NOMO-1 treated with DMSO at 0.1 percent for 48 hours (cell line): ENCODE results near the gene MMD2.
"Not testable (repeated sequence)": the region's sequence is repeated elsewhere in the genome, so short reads cannot be mapped to it uniquely, and the experiment has no call there.

Source experiments
- DNase-seq: peaks from one replicate; lab custom pipeline; 2025; ENCODE audit not compliant: unreplicated experiment; lab: John Stamatoyannopoulos, UW

Gene MMD2

DNA sequence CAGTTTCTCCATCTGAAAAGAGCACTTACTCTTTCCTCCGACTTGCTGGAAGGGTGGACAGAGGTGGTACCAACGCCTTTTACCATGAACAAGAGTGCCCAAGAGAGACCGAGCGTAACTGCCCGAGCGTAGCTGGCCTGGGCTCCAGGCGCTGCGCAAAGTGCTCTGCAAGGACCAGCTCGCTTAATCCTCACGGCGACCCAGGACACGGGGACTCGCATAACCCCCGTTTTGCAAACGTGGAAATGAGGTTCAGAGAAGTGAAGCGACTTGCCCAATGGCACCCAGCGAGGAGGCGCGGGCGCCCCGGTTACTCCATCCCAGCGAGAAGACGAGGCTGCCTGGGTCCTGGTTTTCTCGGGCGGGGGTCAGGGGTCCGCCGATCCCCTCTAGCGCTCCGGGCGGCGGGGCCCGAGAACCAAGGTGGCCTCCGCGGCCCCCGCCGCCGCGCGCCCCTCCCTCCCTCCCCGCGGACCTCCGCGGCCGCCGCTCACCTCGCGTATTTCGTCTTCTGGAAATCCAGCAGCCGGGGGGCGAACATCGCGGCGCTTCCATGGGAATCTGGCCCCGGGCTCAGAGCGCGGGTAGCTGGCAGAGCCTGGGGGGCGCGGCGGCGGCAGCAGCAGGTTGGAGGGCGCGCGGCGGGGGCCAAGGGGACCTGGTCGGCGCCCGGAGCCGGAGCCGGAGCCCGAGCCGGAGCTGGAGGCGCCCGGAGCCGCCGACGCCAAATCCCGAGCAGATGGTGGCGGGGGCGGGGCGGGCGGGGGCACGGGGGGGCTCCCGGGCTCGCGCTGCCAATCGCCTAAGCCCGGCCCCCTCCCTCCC is at the start of gene MMD2:
MMD2 (minus strand) TSS at position 711 of the 825 bp plus-strand sequence; CDS start at position 541, 170 bp downstream.
- no peak for DNase-seq

DNA sequence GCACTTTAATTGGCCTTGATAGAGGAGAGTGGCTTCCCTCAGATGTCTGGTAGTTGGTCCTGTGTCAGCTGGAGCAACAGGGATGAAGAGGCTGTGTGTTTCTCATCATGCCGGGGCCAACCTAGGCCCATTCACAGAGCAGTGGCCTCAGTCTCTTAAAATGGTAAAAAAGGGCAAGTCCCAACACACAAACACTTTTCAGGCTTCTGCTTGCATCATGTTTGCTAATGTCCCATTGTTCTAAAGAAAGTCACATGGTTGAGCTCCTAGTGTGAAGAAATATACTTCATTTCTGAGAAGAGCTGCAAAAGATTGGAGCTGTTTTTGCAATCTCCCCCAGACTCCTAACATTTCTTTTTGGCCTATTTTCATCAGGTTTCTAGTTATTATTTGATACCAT is 46.1 kb upstream of the MMD2 start:
- DNase-seq = no peak

- DNase-seq = no peak
These were observed 42.9 kb upstream of the MMD2 start for GRCh38 chr7:5001911-5002310.

GRCh38 chr7:5001003-5001402 is 42.0 kb upstream of the MMD2 start:
- DNase-seq = no peak

DNA sequence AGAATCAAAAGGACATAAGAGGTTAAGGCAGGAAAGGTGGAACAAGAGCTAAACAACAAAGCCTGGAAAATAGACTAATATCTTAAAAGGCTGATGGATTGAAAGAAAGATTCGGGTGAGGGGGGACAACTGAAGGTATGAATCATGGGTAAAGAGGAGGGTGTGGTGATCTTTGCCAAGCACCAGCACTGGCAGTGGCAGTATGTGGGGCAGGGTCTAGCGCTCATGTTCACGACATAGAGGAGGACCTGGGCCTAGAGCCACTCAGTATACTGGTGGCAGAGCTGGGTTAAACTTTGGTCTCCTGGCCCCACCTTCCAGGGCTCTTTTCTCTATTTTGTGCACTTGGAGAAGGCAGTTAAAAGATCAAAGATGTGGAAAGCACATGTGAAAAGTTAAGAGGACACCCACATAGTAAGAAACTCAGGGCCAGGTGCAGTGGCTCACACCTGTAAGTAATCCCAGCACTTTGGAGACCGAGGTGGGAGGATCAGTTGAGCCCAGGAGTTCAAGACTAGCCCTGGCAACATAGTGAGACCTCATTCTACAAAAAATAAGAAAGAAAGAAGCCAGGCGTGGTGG is 40.5 kb upstream of the MMD2 start:
- DNase-seq = no peak

DNA sequence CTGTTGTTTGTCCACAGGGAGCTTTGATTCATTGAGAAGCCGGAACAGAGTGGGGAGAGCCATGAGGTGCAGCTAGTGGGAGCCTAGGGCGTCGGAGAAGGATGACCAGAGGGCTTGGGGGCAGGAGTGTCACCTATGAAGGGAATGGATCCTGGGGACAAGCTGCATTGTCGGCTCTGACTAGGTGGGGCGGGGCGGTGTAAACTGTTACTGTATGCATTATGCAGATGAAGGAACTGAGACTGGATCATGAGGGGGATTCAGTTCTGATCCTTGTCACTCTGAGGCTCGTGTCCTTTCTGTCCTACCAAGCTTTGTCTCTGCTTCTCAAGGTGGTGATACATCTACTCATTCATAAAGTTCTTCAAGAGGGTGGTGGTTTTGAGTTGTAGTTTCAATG is 39.9 kb upstream of the MMD2 start:
- DNase-seq = no peak

GRCh38 chr7:4998244-4998643 is 39.3 kb upstream of the MMD2 start:
- DNase-seq = no peak

DNA sequence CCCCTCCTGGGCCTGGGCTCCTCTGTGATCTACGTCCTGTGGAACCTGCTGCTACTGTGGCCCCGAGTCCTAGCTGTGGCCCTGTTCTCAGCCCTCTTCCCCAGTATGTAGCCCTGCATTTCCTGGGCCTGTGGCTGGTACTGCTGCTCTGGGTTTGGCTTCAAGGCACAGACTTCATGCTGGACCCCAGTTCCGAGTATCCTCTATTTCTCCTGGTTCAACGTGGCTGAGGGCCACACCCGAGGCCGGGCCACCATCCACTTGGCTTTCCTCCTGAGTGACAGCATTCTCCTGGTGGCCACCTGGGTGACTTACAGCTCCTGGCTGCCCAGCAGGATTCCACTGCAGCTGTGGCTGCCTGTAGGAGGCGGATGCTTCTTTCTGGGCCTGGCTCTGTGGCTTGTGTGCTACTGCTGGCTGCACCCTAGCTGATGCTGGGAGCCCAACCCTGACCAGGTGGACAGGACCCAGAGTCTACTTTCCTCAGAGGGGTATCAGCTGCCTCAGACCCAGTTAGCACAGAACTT is 37.8 kb upstream of the MMD2 start:
- no peak for DNase-seq

GRCh38 chr7:4995429-4995969 is 36.5 kb upstream of the MMD2 start:
- DNase-seq = no peak

DNA sequence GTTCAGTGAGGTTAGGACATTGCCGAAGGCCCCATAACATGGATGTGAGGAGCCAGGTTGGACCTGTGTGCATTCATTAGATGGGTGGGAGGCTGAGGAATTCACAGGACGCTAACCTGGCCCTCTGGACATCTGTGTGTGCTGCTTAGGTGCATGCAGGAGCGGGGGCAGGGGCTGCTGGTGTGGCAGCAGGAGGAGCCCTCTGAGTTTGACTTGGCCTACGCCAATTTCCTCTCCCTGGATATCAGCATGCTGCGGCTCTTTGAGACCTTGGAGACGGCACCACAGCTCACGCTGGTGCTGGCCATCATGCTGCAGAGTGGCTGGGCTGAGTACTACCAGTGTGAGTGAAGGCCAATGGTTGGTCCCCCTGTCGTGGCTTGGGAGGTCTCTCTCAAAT is 34.5 kb upstream of the MMD2 start:
- DNase-seq = no peak

- DNase-seq = not testable (repeated sequence)
These were observed 23.8 kb upstream of the MMD2 start for GRCh38 chr7:4982741-4983140.

- DNase-seq = not testable (repeated sequence)
These were observed 22.4 kb upstream of the MMD2 start for GRCh38 chr7:4981295-4981890.

DNA sequence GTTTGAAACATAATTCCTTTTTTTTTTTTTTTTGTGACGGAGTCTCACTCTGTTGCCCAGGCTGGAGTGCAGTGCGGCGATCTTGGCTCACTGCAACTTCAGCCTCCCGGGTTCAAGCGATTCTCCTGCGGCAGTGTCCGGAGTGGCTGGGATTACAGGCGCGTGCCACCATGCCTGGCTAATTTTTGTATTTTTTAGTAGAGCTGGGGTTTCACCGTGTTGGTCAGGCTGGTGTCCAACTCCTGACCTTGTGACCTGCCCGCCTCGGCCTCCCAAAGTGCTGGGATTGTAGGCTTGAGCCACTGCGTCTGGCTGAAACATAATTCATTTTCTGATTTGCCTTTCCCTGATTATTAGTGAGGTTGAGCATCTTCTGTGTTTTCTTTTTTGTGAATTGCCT is 16.6 kb upstream of the MMD2 start:
- DNase-seq = not testable (repeated sequence)

GRCh38 chr7:4973728-4974198 is 14.8 kb upstream of the MMD2 start:
- DNase-seq = peak; percentile 87

DNA sequence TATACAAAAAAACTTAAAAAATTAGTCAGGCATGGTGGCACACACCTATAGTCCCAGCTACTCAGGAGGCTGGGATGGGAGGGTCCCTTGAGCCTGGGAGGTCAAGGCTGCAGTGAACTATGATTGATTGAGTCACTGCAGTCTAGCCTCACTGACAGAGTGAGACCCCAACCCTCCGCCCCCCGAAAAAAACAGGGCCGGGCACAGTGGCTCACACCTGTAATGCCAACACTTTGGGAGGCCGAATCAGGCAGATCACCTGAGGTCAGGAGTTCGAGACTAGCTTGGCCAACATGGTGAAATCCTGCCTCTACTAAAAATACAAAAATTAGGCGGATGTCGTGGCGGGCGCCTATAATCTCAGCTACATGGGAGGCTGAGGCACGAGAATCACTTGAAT is 13.5 kb upstream of the MMD2 start:
- not testable (repeated sequence) for DNase-seq

GRCh38 chr7:4965295-4966022 is 6.5 kb upstream of the MMD2 start:
- DNase-seq = no peak

GRCh38 chr7:4964506-4964905 is 5.5 kb upstream of the MMD2 start:
- DNase-seq = no peak

DNA sequence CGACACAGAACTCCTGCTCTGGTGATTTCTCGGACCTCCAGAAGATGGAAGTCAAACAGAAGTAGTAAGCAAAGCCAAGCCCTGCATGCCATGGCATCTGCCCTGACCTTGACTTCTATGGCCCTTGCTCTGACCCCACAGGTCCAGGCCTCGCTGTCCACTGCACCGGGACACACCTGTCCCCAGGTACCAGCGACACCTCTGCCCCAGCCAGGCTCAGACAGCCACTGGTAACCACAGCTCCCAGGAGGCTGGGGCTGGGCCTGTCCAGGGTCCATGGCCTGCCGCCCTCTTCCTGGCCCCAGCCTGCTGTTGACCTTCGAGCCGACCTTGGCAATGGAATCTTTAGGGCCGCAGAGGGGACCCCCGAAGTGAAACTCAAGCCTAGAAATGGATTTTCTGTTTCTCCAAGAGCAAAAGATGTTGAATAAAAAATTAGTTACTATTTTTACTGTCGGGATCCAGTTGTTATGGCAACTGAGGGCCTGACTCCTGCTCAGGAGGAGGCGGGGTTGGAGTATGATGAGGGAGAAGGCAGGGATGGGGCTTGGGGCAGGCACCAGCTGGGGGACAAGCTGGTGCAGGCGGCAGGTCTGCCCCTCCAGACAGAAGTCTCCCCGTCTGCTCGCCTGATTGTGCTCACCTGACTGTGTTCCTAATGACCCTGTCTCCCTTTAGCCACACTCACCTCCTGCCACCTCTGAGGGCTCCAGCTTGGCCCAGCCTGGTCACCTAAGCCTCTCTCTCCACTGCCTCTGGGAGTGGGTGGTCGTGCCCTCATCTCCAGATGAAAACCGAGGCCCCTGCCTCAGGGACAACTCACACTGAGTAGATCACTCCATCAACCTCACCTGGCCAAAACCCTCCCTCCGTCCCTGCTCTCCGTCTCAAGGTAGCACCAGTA is 4.1 kb upstream of the MMD2 start:
- DNase-seq = no peak

GRCh38 chr7:4960363-4960762 is 1.4 kb upstream of the MMD2 start:
- DNase-seq = no peak

GRCh38 chr7:4959893-4960292 is 906 bp upstream of the MMD2 start:
- DNase-seq = no peak
